Amniotic stem cell (primary cell): Measurements from ENCODE around the gene GRAP2.
"Not testable (repeated sequence)": the region's sequence is repeated elsewhere in the genome, so short reads cannot be mapped to it uniquely, and the experiment has no call there.

ENCODE experiments used
- DNase-seq: peaks from one replicate; lab custom pipeline; 2025; lab: John Stamatoyannopoulos, UW

Gene GRAP2

DNA sequence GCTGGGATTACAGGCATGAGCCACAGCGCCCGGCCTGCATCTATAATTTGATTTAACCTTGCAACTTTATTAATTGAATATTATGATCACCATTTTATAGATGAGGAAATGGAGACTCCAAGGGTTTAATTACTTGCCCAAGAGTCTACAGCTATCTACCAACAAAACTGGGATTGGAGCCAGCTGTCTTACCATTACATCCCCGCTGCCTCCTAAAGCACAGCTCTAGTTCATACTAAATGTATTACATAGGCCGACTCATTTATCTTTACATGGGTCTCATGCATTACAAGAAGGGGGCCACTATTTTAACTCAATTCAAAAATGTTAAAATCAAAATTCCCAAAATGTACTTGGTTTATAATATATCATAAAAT lies 45.2 kb downstream of the GRAP2 start:
- no peak for DNase-seq

GRCh38 chr22:39946503-39947219 lies 45.8 kb downstream of the GRAP2 start:
- DNase-seq = no peak

DNA sequence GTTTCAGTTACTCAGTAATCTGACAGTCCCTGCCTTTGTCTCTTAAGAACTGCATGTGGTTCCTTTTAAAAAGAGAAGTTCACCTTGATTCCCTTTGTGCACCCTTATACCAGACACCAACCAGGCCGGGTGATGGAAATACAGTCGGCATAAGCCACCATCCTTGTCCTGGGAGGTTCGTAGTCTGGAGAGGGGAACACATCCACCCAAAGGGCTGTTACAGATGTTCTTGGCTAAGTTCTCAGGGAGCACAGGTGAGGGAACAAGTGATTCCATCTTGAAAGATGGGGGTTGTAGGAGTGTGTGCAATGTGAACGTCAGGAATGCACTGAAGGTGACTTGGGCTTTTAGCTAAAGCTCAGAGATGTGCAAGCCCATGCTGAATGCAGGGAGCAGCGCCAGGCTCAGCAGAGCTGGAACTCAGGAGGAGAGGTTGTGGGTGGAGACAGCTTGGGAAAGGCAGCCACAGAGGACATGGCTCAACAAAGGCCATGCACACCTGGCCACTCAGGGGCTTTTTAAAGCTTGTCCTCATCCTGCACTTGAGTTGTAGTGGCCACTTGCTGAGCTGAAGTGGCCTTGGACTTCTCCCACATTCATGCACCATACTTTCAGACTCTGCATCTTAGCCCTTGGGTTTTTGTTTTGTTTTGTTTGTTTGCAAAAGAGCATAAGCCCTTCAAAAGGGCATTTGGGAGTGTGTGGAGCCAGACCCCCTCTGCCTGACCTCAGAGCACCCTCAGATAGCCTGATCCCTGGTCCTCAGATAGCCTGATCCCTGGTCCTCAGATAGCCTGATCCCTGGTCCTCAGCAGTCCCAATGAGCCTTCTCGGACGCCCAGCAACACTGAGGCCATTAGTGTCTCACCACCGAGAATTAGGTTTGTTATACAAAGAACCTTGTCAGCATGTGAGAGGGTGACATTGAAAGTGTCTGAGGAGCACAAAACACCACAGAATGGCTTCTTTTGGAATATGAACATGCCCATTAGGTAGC lies 46.6 kb downstream of the GRAP2 start:
- DNase-seq = no peak

DNA sequence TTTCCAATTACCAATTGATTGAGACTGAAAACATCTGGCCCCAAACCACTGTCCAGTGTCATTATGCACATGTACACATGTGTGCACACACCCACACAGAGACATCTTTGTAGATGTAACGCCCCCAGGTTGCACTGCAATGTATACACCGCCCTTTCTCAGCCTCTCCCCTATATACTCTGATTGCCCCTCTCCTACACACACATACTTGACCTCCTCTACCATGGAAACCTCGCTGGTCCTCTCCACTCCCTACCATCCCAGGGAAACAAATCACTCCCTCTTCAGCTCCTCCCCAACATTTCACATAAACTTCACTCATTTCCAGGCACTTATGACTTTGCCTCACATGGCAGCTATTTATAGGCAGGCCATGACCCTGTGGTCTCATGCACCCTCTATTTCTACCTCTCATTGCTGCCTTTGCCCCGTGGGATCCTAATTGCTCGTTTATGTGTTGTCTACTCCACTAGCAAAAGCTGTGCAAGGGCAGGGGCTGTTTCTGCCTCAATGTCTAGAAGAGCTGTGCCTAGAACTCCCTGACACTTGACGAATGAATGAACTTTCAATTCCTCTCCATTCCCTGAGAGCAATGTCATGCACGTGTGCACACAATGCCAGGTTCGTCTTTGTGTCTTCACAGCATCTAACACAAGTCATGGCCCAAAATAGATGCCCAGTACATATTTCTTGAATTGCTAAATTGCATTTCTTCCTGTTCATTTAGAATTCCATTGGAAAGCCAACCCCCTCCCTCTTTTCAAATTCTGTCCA lies 49.3 kb downstream of the GRAP2 start:
- no peak for DNase-seq

- DNase-seq = not testable (repeated sequence)
Observed at GRCh38 chr22:39951603-39952293, 50.9 kb downstream of the GRAP2 start.

DNA sequence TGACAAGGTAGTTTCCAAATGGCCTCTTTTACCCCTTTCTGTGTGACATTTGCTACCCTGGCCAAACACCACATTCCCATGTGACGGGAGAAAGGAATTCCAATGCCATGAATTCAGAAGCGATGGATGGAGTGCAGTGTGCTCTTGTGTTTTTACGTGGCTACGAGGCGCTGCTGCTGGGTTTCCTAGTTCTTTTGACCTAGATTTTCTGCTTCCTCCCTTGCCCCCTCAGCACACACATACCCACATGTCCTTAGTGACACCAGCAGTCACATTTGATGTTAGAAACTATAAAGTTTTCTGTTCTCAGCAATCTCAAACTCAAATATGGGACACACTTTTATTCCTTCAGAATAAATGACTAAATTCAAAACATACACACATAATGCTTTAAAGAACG lies 51.5 kb downstream of the GRAP2 start:
- DNase-seq = no peak

GRCh38 chr22:39953101-39953500 lies 52.2 kb downstream of the GRAP2 start:
- no peak for DNase-seq

- DNase-seq = no peak
Observed at GRCh38 chr22:39954584-39955055, 53.7 kb downstream of the GRAP2 start.

DNA sequence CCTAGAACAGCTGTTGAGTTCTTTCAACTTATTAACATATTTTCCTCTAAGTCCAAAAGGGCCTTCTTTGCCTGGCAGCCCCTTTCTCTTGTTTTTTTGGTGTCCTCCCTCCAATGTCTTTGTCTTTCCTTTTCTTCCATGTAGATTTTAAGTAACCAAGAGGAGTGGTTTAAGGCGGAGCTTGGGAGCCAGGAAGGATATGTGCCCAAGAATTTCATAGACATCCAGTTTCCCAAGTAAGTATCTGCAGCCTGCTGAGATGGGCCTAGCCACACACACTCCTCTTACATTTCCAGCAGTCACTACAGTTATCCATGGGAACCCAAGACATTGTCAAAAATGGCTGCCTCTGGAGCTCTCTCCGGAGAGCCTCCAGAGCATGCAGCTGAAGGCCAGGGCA lies 54.8 kb downstream of the GRAP2 start:
- no peak for DNase-seq

DNA sequence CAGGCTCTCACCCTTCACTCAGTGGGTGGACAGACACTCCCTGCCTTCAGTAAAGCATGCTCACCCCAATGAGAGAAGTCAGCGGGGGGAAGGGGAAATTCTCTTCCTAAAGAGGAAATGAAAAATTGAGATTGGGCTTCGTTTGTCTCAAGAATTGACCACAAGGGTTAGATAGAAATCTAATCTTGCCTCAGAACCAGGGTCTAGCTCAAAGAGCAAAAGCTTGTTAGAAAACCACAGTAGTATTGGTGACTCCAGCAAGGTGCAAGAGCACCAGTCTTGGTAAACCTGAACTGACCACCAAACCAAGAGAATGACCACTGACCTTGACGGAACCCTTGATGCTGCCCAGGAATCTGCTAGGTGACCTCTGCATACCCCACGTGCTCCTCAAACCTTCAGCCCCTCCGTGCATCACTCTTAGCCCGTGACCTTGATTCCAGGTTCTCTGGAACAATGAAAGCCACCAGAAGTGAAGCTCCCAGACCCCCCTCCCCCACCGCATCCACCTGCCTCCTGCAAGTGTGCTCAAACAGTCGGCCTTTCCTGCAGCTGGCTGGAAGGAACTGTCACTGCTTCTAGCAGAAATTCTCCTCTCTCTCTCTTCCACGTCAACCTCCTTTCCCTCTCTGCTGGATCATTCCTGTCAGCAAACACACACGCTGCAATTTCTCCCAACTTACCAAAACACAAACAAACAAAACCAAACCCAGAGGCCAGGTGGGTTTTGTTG lies 56.2 kb downstream of the GRAP2 start:
- DNase-seq = no peak

DNA sequence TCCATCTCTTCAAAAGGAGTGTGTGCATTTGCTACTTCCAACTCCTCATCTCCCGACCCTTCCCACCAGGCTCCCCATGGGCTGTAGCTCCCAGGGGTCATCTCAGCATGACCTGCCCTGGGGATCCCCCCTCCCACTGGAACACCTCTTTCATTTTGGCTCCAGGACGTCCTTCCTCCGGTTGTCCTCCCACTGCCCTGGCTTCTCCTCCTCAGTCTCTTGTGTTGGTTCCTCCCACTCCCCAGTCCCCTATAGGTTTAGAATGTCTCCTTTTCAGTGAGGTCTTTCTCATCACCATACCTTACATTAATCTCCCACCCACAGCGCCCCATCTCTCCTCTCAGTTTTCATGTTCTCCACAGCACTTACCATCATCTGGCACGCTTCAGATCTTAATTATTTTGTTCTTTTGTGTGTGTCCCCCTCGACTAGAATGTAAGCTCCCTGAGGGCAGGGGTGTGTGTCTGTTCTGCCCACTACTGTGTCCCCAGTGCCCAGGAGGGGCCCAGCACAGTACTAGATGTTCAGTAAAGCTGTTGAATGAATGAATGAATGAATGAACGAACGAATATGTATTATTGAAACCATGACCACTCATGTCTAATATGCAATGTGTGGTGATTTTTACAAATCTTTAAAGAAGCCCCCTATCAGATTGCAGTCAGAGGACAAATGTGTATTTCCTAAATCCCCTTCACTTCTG lies 57.3 kb downstream of the GRAP2 start:
- DNase-seq = no peak

DNA sequence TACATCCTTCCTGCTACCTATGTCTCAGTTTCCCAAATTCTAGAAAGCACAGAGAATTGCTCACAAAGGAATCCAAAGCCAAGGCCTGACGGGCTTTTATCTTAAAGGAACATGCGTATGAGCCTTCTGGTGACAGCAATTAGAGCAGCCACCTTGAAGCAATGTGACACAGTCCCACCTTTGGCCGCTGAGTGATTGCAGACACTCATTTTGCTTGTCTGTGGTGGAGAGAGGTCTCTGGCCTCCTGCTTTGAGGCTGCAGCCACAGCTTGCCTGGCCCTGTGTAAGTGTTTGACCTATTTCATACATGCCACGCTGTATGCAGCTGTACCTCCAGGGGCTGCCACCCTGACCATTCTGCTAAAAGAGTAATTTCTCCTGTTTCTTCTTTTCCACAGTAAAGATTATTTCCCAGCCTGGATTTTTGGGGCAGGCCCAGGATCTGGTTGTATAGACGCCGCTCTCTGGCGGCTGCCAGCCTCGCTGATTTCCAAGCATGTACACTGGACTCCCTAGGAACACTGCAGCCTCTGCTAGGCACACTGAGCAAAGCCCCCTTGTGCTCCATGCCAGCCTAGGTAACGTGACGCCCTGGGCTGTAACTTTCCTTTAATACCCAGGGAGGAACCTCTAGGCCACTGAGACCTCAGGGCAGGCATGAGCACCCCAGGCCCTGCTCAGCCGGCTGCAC lies 58.2 kb downstream of the GRAP2 start:
- DNase-seq = no peak

- no peak for DNase-seq
Observed at GRCh38 chr22:39959640-39960447, 59.0 kb downstream of the GRAP2 start, which contains the start of gene TMA7B. Gene TMA7B, plus strand, starts transcription at chr22:39960397. Its CDS starts 3,978 bp downstream, at chr22:39964375.

DNA sequence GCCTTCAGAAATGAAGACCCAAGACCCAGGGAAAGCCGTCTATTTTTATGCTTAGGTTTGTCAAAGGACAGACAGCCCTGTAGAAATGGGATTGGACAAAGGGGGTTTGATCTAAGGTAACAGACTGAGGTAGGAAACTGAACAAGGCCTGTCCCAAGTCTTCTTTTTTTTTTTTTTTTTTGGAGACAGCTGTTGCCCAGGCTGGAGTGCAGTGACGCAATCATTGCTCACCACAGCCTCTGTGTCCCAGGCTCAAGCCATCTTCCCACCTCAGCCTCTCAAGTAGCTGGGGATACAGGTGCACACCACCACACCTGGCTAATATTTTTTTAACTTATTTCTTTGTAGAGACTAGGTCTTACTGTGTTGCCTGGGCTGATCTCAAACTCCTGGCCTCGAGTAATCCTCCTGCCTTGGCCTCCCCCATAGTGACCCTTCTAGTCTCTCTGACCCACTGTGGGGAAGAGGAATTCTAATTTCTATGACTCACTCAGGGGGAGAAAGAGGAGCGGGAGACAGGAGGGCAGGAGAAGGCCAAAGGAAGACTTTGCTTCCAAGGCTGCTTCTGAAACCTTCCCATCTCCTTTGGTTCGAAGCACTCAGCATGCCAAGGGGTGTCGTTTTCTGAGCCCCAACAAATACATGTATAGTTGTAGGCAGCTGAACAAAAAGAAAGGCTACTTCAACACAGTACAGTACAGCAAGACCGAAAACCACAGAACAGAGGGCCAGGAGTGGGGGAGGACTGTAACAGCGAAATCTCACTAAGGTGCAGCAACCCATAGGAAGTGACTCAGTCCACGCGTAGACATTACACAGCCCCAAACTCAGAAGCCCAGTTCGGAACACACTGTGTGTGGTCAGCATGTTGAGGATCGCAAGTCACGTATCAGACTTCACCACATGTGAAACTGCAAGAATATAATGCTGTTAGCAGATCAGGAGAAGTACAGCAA lies 60.2 kb downstream of the GRAP2 start:
- DNase-seq = no peak

GRCh38 chr22:39962071-39962470 lies 61.2 kb downstream of the GRAP2 start:
- no peak for DNase-seq

DNA sequence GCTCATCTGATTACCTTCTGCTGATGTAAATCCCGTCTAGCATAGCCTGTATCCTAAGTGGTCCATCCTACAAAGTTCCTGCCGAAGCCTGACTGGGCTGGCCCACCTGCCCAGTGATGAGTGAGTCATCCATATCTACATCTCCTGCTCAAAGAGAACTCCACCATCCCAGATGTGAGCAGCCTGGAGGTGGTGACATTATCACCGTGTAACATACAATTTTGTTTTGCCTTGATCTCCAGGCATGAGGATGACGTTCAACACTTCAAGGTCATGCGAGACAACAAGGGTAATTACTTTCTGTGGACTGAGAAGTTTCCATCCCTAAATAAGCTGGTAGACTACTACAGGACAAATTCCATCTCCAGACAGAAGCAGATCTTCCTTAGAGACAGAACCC lies 64.9 kb downstream of the GRAP2 start:
- no peak for DNase-seq

DNA sequence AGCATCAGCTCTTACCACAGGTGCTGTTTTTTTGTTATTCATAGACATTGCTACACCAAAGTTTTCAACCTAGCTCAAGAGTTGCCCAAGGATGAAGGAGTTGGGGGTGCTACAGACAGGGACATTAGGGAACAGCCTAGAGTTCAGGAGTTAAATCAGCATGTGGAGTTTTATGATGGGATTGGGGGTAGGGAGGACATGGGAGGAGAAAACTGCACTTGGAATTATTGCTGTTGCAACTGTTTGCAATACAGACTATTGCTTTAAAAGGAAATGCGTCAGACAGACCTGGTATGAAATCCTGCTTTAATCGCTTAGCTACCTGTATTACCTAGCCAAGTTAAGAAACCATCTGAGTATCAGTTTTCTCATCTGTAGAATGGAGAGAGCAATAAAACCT lies 65.6 kb downstream of the GRAP2 start:
- DNase-seq = no peak
